K562 (cell line): ENCODE data around the gene C19orf85. TPM values are rescaled to one million over a fixed set of nuclear protein-coding genes. Genes with fewer than 3 reads are reported as not detected.

Source experiments
- CTBP1 ChIP-seq: fragments of 450-650 bp; IDR thresholded peaks from 2 replicates; pipeline ENCODE4 v1.6.1; 2016; ENCODE audit warnings: borderline replicate concordance
- EGR1 ChIP-seq: fragments of 450-650 bp; conservative IDR thresholded peaks from 2 replicates; pipeline ENCODE4 v1.6.1; 2017; ENCODE audit warnings: mild to moderate bottlenecking
- FOXM1 ChIP-seq, 2 experiments: fragments of 450-650 bp in 1 of 2; sonication (generic) in 1 of 2; formaldehyde crosslinking in 1 of 2; IDR thresholded peaks; 2 replicates each; pipeline versions ENCODE4 v1.6.1 to v1.9.0; 2017 to 2022; ENCODE audit warnings: low read depth in 2 of 2, mild to moderate bottlenecking in 2 of 2, missing genetic modification reagents in 1 of 2, moderate library complexity in 1 of 2
- LCOR ChIP-seq: sonication (generic); formaldehyde crosslinking; IDR thresholded peaks from 2 replicates; pipeline ENCODE4 v1.8.0; 2022; ENCODE audit warnings: mild to moderate bottlenecking, missing genetic modification reagents
- NRF1 ChIP-seq, 2 experiments: fragments of 450-650 bp; IDR thresholded peaks in 1 of 2; conservative IDR thresholded peaks in 1 of 2; 2 replicates each; pipeline ENCODE4 v1.6.1; 2014; ENCODE audit warnings: mild to moderate bottlenecking in 2 of 2
- POLR2G ChIP-seq: fragments of 200-400 bp; formaldehyde crosslinking; IDR thresholded peaks from 2 replicates; pipeline ENCODE4 v1.6.1; 2017; ENCODE audit warnings: low read depth, mild to moderate bottlenecking, antibody characterized with exemption, low read length, moderate library complexity
- RBFOX2 ChIP-seq: fragments of 200-400 bp; formaldehyde crosslinking; IDR thresholded peaks from 2 replicates; pipeline ENCODE4 v1.6.1; 2017; ENCODE audit warnings: low read depth, mild to moderate bottlenecking, low read length, moderate library complexity
- RBM25 ChIP-seq: fragments of 200-400 bp; formaldehyde crosslinking; IDR thresholded peaks from 2 replicates; pipeline ENCODE4 v1.6.1; 2018; ENCODE audit warnings: low read length, low read depth, moderate library complexity; ENCODE audit not compliant: severe bottlenecking
- SP1 ChIP-seq: sonication (generic); formaldehyde crosslinking; IDR thresholded peaks from 2 replicates; pipeline ENCODE4 v1.8.1; 2022; ENCODE audit warnings: mild to moderate bottlenecking, missing genetic modification reagents
- TAF1 ChIP-seq: IDR thresholded peaks from 2 replicates; pipeline ENCODE4 v1.6.1; 2011; ENCODE audit warnings: mild to moderate bottlenecking, low read length, moderate library complexity; ENCODE audit not compliant: insufficient read depth, control insufficient read depth, severe bottlenecking; ENCODE audit errors: extremely low read depth
- TBP ChIP-seq: optimal IDR thresholded peaks from 2 replicates; pipeline ENCODE3; 2011; ENCODE audit warnings: low read depth, low read length, improper control_type of control experiment
- polyA plus RNA-seq, 8 experiments: library from polyadenylated mRNA; depleted of rRNA in 4 of 8; stranded (reverse) in 5 of 8; unstranded in 3 of 8; fragments of >200 nt; fragmentation: Nextera tagmentation in 2 of 8; fragmentation: Illumina TruSeq in 1 of 8; extraction: Ambion mirVana in 2 of 8; extraction: Trizol in 1 of 8; gene quantifications; 2 replicates each; pipeline versions ENCODE4 v1.2.1 to v1.2.3, GENCODE V29; 2011 to 2014; ENCODE audit warnings: inconsistent platforms in 1 of 8, missing spikeins in 1 of 8
- total RNA-seq, 7 experiments: library from RNA; depleted of rRNA in 6 of 7; stranded (reverse); fragments of >200 nt in 6 of 7; fragmentation: Illumina TruSeq in 2 of 7; extraction: Trizol in 2 of 7; gene quantifications; 2 replicates each; pipeline versions ENCODE4 v1.2.1 to v1.2.3, GENCODE V29; 2011 to 2021; ENCODE audit warnings: low replicate concordance in 1 of 7
- TF ChIP-seq, protein P1 (sequence below), 2 experiments: fragments of 450-650 bp; conservative IDR thresholded peaks; 2 replicates each; pipeline ENCODE4 v1.6.1; 2017; ENCODE audit warnings: mild to moderate bottlenecking in 2 of 2, moderate library complexity in 2 of 2
- TF ChIP-seq, protein P2 (sequence below), 2 experiments: fragments of 450-650 bp; IDR thresholded peaks; 2 replicates each; pipeline ENCODE4 v1.6.1; 2018; ENCODE audit warnings: mild to moderate bottlenecking in 2 of 2, low read depth in 1 of 2; ENCODE audit not compliant: partially characterized antibody in 2 of 2
- TF ChIP-seq, protein P3 (sequence below), 2 experiments: fragments of 450-650 bp in 1 of 2; IDR thresholded peaks; 2 replicates each; pipeline ENCODE4 v1.6.1; 2011 to 2017; ENCODE audit warnings: low read depth in 2 of 2, antibody characterized with exemption in 1 of 2, borderline replicate concordance in 1 of 2, low read length in 1 of 2, mild to moderate bottlenecking in 1 of 2, mixed read lengths in 1 of 2; ENCODE audit not compliant: control insufficient read depth in 1 of 2
- TF ChIP-seq, protein P4 (sequence below): fragments of 250-450 bp; sonication (Bioruptor Pico); IDR thresholded peaks from 2 replicates; pipeline ENCODE4 v1.5.0; 2020; ENCODE audit warnings: mild to moderate bottlenecking

The C19orf85 gene
- total and polyA plus RNA-seq, 9 of the 15 experiments (the other 6 are each of a cell fraction or from before 2014, with no cell fraction given), result not detected

DNA sequence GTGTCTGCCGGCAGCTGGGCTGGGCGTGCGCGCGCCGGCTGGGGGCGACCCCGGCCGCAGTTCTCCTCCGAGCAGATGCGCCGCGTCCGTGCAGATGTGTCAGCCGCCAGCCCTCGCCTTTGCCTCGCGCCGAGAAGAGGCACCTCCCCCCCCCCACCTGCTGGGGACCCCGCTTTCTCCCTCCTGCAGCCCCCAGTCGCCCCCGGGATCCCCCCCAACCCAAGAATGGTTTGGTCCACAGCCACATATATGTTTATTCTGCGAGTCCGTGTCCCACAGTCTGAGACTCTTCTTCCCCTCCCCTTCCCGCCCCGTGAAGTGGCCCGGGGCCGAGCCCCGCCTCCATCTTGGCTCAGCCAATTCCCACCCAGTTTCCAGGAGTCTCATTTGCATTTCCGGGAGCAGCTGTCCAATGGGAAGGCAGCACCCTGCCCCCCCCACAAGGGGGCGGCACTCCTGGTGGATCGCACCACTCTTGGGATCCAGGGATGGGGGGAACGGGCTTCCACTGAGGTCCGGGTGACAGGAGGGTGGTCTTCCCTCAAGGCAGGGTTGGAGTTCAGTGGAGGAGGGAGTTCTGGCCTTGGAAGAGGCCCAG, 11.7 kb downstream of the C19orf85 start (continued):
- TF ChIP-seq, protein P1, sequence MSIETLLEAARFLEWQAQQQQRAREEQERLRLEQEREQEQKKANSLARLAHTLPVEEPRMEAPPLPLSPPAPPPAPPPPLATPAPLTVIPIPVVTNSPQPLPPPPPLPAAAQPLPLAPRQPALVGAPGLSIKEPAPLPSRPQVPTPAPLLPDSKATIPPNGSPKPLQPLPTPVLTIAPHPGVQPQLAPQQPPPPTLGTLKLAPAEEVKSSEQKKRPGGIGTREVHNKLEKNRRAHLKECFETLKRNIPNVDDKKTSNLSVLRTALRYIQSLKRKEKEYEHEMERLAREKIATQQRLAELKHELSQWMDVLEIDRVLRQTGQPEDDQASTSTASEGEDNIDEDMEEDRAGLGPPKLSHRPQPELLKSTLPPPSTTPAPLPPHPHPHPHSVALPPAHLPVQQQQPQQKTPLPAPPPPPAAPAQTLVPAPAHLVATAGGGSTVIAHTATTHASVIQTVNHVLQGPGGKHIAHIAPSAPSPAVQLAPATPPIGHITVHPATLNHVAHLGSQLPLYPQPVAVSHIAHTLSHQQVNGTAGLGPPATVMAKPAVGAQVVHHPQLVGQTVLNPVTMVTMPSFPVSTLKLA (conservative IDR thresholded peaks at IDR 0.05), result peak in 1 of 2 experiments; percentile 53; a peak in 2 of 4 replicates
- TF ChIP-seq NRF1 (conservative IDR thresholded peaks at IDR 0.05 in 1 of 2, IDR thresholded peaks at IDR 0.05 in 1 of 2) (peak in 1 of 2 experiments; percentile 46; a peak in 1 of 4 replicates), TBP (peak; percentile 13), EGR1 (peak; percentile 65), LCOR (0 out of 2 replicates have a peak, but pooled peaks have one; percentile 63), CTBP1 (no peak), SP1 (CRISPR knock-in tag) (peak; percentile 96), POLR2G (peak; percentile 21), RBM25 (peak; percentile 74), TAF1 (no peak), FOXM1 (IDR thresholded peaks at IDR 0.05; ENCODE audit: low read depth) (peak; percentile 86), FOXM1 (CRISPR knock-in tag; IDR thresholded peaks at IDR 0.05; ENCODE audit: low read depth) (no peak), RBFOX2 (peak; percentile 44)
- TF ChIP-seq, protein P2, sequence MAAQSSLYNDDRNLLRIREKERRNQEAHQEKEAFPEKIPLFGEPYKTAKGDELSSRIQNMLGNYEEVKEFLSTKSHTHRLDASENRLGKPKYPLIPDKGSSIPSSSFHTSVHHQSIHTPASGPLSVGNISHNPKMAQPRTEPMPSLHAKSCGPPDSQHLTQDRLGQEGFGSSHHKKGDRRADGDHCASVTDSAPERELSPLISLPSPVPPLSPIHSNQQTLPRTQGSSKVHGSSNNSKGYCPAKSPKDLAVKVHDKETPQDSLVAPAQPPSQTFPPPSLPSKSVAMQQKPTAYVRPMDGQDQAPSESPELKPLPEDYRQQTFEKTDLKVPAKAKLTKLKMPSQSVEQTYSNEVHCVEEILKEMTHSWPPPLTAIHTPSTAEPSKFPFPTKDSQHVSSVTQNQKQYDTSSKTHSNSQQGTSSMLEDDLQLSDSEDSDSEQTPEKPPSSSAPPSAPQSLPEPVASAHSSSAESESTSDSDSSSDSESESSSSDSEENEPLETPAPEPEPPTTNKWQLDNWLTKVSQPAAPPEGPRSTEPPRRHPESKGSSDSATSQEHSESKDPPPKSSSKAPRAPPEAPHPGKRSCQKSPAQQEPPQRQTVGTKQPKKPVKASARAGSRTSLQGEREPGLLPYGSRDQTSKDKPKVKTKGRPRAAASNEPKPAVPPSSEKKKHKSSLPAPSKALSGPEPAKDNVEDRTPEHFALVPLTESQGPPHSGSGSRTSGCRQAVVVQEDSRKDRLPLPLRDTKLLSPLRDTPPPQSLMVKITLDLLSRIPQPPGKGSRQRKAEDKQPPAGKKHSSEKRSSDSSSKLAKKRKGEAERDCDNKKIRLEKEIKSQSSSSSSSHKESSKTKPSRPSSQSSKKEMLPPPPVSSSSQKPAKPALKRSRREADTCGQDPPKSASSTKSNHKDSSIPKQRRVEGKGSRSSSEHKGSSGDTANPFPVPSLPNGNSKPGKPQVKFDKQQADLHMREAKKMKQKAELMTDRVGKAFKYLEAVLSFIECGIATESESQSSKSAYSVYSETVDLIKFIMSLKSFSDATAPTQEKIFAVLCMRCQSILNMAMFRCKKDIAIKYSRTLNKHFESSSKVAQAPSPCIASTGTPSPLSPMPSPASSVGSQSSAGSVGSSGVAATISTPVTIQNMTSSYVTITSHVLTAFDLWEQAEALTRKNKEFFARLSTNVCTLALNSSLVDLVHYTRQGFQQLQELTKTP (IDR thresholded peaks at IDR 0.05; ENCODE audit: low read depth in 1 of 2, partially characterized antibody in 2 of 2), result peak in 1 of 2 experiments; percentile 28
- TF ChIP-seq, protein P3, sequence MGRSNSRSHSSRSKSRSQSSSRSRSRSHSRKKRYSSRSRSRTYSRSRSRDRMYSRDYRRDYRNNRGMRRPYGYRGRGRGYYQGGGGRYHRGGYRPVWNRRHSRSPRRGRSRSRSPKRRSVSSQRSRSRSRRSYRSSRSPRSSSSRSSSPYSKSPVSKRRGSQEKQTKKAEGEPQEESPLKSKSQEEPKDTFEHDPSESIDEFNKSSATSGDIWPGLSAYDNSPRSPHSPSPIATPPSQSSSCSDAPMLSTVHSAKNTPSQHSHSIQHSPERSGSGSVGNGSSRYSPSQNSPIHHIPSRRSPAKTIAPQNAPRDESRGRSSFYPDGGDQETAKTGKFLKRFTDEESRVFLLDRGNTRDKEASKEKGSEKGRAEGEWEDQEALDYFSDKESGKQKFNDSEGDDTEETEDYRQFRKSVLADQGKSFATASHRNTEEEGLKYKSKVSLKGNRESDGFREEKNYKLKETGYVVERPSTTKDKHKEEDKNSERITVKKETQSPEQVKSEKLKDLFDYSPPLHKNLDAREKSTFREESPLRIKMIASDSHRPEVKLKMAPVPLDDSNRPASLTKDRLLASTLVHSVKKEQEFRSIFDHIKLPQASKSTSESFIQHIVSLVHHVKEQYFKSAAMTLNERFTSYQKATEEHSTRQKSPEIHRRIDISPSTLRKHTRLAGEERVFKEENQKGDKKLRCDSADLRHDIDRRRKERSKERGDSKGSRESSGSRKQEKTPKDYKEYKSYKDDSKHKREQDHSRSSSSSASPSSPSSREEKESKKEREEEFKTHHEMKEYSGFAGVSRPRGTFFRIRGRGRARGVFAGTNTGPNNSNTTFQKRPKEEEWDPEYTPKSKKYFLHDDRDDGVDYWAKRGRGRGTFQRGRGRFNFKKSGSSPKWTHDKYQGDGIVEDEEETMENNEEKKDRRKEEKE (IDR thresholded peaks at IDR 0.05; ENCODE audit: borderline replicate concordance in 1 of 2, control insufficient read depth in 1 of 2, low read depth in 2 of 2, low read length in 1 of 2), result peak in 1 of 2 experiments; percentile 90; a peak in 1 of 4 replicates
- TF ChIP-seq, protein P4, sequence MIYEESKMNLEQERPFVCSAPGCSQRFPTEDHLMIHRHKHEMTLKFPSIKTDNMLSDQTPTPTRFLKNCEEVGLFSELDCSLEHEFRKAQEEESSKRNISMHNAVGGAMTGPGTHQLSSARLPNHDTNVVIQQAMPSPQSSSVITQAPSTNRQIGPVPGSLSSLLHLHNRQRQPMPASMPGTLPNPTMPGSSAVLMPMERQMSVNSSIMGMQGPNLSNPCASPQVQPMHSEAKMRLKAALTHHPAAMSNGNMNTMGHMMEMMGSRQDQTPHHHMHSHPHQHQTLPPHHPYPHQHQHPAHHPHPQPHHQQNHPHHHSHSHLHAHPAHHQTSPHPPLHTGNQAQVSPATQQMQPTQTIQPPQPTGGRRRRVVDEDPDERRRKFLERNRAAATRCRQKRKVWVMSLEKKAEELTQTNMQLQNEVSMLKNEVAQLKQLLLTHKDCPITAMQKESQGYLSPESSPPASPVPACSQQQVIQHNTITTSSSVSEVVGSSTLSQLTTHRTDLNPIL, result no peak
